GM21737 (cell line): ENCODE data around the gene RNASE7.

Experiments
- ATAC-seq: cut with Tn5 transposase; IDR thresholded peaks from one replicate; pipeline ENCODE4 v1.9.1; 2021; ENCODE audit warnings: mild to moderate bottlenecking, moderate library complexity; ENCODE audit not compliant: unreplicated experiment

RNASE7 gene

GRCh38 chr14:21084998-21085853 is 43.1 kb downstream of the RNASE7 start:
- ATAC-seq, result no peak

- no peak for ATAC-seq
Measured at GRCh38 chr14:21086908-21087293, 44.7 kb downstream of the RNASE7 start.

GRCh38 chr14:21087294-21088091 is 45.3 kb downstream of the RNASE7 start:
- no peak for ATAC-seq

- ATAC-seq, result no peak
Measured at GRCh38 chr14:21088687-21089086, 46.5 kb downstream of the RNASE7 start.

DNA sequence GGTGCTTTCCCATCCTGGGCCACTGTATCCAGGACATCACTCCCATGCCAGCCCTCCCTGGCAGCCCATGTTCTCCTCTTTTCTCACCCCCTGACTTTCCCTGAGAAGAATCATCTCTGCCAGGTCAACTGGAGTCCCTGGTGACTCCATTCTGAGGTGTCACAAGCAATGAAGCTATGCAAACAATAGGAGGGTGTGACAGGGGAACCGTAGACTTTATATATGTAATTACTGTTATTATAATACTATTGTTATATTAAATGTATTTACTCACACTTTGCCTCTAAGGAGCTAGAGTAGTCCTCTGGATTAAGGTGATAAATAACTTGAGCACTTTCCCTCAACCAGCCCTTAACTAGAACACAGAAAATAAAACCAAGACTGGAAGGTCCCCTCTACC is 47.1 kb downstream of the RNASE7 start:
- no peak for ATAC-seq

- ATAC-seq, result no peak
Measured at GRCh38 chr14:21089877-21090193, 47.7 kb downstream of the RNASE7 start.

DNA sequence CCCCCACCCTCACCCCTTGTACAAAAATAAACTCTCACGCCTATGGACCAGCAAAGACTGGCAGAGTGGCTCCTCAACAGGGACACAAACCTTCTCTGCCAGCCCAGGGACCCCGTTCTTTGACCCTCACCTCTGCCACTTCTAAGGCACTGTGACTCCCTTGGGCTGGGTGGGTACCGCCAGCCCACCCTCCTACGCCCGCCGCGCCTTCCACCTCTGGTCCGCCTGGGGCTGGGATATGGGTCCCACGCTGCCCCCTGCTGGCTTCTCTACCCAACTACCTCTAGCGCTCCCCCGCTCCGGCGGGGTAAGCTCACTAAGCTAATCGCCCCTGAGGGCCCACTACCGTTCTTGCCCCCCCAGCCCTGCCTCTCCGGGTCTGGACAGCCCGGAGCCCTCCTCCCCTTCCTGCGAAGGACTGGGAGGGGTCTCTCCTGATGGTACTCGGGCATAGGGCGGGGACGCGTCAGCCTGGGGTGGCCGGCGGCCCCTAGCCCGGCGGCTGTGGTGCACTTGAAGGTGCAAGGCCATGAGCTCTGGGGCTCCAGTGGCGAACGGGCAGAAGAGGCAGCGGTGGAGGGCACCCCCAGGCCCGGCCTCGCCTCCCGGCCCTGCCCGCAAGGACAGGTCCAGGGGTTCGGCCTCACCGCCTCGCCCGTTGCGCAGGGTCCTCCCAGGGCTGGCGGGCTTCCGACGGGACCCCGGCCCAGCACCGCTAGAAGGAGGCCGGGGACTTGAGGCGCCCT is 48.2 kb downstream of the RNASE7 start:
- no peak for ATAC-seq

DNA sequence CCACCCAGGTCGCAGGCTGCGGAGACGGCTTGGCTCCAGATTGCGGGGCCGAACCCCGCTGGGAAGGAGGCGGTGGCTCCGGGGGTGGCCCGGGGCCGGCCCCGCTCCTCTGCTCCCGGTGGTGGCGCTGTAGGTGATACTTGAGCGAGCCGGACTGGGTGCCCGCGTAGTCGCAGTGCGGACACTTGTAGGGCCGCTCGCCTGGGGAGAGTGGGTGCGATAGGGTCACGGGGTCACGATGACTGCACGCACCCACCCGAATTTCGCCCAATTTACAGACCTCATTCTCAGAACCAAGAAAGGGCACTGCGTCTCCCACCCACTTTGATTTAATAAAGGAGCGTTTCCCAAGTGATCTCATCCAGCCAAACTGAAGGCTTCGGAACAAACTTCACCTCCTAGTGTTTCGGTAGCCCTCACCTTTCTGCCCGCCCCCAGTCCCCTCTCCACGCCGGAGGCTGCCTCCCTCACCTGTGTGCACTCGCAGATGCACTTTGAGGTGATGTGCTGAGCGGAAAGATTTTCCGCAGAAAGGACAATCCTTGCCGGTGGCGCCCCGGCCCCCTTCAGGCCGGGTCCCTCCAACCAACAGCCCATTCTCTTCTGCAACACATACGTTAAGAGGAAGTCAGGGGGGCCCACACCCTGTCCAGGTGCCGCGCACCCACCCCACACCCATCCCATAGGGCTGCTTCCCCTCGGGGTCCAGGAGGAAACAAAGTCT is 48.9 kb downstream of the RNASE7 start:
- ATAC-seq, result no peak

DNA sequence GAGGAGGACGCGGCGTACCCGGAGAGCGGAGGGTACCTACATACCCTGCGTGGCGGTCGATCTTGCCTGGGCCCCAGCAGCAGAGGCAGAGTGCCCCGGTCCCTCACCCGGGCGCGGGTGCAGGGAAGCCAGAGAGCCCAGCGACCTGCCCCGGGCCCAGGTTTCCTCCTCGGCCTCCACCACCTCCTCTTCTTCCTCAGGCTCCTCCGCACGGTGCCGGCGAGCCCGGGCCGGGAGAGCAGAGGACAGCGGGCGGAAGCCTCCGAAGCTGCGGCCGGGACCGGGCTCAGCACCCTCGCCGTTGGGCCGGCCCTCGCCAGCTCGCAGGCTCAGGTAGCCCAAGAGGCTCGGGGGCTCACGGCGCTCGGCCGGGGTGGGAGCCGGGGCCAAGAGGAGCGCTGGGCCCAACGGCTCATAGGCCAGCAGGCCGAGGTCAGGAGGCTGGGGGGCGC is 49.7 kb downstream of the RNASE7 start:
- ATAC-seq, result no peak

- peak; percentile 80 for ATAC-seq
Measured at GRCh38 chr14:21092273-21093011, 50.3 kb downstream of the RNASE7 start.

GRCh38 chr14:21093018-21093417 is 50.9 kb downstream of the RNASE7 start:
- no peak for ATAC-seq
